Fibroblast of pulmonary artery (primary cell): ENCODE results near the gene PLA2G4D.

ENCODE experiments used
- DNase-seq: peaks from one replicate; pipeline ENCODE4 v3.0.0-alpha.2; 2010; ENCODE audit warnings: low read depth
- H3K4me3 ChIP-seq: replicated peaks from 2 replicates; pipeline ENCODE4 v1.5.1; 2011; ENCODE audit warnings: low read depth, mild to moderate bottlenecking, control low read depth, low read length, moderate library complexity
- CTCF ChIP-seq: IDR thresholded peaks from 2 replicates; pipeline ENCODE4 v1.5.1; 2011; ENCODE audit warnings: mild to moderate bottlenecking, control low read depth, low read length, inconsistent platforms; ENCODE audit errors: missing control alignments

The PLA2G4D gene

GRCh38 chr15:42138968-42139386, 44.6 kb upstream of the PLA2G4D start:
- no peak for TF ChIP-seq CTCF
- no peak overlapping the region for H3K4me3 ChIP-seq
- DNase-seq, result no peak

GRCh38 chr15:42138411-42138810, 44.0 kb upstream of the PLA2G4D start:
- DNase-seq, result no peak
- no peak overlapping the region for H3K4me3 ChIP-seq
- no peak for TF ChIP-seq CTCF

- TF ChIP-seq CTCF, result peak; percentile 61
- no peak overlapping the region for H3K4me3 ChIP-seq
- DNase-seq, result peak; percentile 68
These were observed 43.3 kb upstream of the PLA2G4D start for GRCh38 chr15:42137461-42138261.

- no peak for DNase-seq
- no peak overlapping the region for H3K4me3 ChIP-seq
- TF ChIP-seq CTCF, result no peak
These were observed 42.2 kb upstream of the PLA2G4D start for GRCh38 chr15:42136513-42136912.

- TF ChIP-seq CTCF, result no peak
- no peak overlapping the region for H3K4me3 ChIP-seq
- DNase-seq, result no peak
These were observed 41.0 kb upstream of the PLA2G4D start for GRCh38 chr15:42135351-42135750.

- no peak overlapping the region for H3K4me3 ChIP-seq
- DNase-seq, result no peak
- TF ChIP-seq CTCF, result no peak
These were observed 40.4 kb upstream of the PLA2G4D start for GRCh38 chr15:42134617-42135245.
